GM21825 (cell line): ENCODE results near the gene NLGN1.

ENCODE experiments used
- ATAC-seq: cut with Tn5 transposase; IDR thresholded peaks from one replicate; pipeline ENCODE4 v1.9.1; 2021; ENCODE audit warnings: mild to moderate bottlenecking, moderate library complexity; ENCODE audit not compliant: unreplicated experiment

Gene NLGN1

DNA sequence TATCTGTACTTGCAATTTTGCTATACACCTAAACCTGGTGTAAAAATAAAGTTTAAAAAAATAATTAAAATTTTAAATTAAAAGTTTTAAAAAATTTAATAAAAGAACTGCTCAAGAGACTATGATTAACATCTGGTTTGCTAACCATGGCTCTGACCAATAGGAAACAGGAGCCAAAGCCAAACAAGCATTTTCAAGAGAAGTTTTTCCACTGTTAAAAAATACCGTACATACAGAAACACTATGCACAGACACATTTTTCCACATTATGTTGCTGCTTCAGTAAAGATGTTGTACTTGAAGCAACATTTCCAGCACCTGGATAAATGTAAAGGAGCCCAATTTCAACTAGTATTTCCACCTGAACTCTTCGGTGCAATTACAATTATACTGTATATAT lies 917.7 kb downstream of the NLGN1 start:
- ATAC-seq, result no peak

DNA sequence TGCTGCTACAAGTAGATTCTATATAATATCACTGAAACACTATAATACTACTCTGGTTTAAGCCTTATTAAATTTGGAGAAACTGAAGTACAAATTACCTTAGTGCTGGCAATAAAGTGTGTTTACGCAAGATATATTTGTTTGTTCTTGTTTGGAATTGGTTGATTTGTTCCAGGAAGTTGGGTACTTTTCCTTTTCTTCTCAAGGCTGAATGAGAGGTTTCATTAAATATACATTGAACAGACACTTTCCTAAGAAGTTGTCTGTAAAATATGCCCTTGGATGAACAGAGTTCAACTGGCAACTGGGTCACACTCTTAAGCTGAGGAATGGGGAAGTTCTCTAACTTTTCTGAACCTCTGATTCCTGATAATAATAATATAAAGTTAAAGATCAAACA lies 919.5 kb downstream of the NLGN1 start:
- no peak for ATAC-seq

DNA sequence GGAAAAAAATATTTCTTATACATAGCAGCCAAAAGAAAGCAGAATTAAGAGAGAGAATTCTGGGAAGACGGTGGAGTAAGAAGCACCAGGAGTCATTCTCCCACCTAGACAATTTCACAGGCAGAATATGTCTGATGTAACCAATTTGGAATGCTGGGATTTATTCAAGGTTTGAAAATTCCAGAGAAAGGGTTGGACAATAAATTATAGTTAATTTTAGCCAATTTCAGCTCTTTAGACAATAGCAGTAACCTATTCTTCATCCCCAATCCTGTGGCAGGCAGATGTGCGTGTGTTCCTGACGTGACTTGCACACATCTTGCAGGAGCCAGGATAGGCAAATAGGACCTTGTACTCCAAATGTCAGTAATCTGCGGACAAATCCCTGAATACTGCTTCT lies 920.6 kb downstream of the NLGN1 start:
- ATAC-seq, result no peak

DNA sequence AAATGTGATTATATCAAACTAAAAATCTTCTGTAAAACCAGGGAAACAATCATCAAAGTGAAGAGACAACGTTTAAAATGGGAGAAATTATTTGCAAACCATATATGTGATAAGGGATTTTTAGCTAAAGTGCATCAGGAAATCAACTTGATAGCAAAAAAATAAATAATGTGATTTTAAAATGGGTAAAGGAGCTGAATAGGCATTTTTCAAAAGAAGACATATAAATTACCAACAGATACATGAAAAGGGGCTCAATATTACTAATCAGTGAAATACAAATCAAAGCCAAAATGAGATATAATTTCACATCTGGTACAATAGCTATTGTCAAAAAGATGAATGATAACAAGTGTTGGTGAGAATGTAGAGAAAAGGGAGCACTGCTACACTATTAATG lies 924.0 kb downstream of the NLGN1 start:
- no peak for ATAC-seq

DNA sequence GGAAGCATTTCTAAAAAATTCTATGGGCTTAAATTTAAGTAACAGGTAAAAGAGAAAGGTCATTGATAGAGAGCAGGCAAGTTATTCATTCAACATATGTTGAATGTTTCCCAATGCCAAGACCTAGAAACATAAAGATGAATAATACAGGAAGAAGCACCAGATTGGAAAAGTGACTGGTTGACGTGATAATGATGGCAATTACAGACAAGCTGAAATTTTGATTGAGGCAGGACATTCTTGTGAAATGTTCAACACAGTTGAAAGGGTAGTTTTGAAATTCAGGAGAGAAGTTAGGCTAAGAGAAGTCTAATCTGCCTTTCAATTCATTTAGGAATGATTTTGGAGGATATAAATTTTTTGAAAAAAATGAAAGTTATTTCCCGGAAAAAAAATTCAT lies 925.2 kb downstream of the NLGN1 start:
- no peak for ATAC-seq

DNA sequence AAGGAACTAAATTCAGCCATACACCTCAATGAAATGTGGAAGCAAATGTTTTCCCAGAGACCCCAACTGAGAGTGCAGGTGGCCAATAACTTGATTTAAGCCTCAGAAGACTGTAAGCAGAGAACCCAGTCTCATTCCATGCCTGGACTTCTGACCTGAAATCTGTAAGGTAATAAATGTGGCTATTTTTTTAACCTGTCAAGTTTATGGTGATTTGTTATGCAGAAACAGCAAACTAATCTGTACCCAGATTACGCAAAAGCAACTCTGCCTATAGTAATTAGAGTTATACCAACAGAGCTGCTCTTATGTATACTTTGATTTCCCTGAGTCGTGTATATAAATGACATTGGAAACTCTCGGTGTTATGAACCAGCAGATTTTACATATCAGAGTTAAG lies 927.6 kb downstream of the NLGN1 start:
- no peak for ATAC-seq

DNA sequence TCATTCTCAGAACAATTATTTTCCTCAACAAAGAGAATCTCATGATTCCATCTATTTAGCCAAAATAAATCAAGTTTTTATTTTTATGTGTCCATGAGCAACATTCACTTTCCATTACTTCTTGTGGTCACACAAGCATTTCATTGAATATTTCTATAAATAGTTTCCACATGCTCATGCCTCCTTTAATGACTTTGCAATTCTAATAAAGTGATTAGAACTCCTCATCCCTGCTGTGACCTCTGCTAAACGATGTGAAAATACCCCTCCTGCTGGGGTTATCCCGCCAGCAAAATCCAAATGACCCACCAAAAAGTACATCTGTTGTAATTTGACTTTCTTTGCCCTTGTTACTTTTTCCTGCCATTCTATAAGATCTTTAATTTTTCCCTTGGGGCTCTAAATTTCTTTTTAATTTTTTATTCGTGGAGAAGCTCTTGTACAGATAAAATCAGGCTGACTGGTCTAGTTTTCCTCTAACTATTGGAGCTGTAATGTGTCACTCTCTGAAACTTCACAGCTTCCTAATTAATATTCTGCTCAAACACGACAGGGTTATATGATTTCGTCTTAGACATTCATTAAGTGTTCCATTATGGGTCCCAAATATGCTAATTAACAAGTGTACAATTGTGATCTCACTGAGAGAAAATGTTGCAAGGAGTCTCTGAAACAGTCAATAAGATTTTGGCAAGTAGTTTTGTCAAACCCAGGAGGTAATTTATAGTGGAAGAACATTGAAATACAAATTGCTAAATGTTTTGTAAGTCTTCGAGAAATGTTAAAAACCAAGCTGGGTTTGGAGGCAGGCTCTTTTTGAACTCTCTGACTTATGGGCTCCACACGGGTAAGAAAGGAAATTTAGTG lies 928.5 kb downstream of the NLGN1 start:
- ATAC-seq, result no peak

DNA sequence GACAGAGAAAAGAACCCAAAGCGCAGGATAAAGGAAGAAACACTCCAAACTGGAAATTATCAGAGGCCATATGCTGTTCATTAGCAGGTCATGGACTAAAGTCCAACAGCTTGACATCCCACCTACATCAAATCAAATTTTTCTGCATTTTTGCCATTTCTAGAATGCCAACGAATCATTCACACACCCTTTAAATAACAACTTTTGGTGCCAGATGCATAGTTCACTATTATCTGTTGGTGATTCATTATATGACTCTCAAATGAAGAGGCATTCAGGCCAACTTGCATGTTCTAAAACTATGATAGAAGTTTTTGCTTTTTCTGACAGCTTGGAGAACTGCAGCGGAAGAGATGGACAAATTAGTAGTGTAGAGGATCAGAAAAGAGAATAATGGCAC lies 931.8 kb downstream of the NLGN1 start:
- no peak for ATAC-seq

DNA sequence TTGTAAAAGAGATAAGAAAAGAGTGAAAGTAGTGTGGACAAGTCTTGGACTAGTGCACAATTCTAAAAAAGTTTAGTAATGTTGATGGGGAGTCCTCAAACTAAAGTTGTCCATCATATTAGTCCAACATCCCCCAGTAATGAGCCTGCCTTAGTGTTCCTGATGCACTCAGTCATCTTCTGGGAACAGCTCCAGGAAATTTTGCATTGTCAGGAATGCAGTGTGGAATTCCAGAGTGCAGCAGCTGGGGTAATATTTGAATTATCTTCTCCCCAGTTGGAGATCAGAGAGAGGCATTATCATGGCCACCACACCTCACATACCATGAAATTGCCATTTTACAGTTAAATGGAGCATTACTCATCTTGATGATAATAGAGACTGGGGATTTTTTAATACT lies 932.8 kb downstream of the NLGN1 start:
- ATAC-seq, result no peak

DNA sequence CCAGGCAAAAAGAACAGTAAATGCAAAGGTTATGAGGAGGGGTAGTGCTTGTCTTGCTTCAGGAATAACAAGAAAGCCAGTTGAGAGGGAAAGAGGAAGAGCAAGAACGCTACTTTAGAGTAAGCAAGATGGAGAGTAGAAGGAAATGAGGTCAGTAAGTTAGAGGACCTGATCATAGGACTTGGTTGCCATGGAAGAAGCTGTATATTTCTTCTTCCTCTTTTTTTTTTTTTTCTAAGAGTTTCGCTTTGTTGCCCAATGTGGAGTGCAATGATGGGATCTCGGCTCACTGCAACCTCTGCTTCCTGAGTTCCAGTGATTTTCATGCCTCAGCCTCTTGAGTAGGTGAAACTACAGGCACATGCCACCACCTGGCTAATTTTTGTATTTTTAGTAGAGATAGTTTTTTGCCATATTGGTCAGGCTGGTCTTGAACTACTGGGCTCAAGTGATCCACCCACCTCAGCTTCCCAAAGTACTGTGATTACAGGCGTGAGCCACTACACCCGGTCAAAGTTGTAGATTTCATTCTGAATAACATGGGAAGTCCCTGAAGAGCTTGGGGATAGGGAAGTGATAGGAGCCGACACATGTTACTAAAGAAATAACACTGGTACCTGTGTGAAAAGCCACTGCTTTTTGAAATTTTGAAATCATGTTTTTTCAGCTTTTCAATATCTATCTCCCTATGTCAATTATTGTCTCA lies 933.7 kb downstream of the NLGN1 start:
- no peak for ATAC-seq

DNA sequence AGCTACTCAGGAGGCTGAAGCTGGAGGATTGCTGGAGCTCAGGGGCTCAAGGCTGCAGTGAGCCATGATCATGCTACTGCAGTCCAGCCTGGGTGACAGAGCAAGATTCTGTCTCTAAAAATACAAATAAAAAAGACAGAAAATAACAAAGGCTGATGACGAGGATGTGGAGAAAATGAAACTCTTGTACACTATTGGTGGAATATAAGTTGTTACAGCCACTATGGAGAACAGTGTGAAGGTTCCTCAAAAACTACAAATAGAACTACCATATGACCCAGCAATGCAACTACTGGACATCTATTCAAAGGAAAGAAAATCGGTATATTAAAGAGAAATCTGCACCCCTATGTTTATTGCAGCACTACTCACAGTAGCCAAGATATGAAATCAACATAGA lies 934.8 kb downstream of the NLGN1 start:
- no peak for ATAC-seq

DNA sequence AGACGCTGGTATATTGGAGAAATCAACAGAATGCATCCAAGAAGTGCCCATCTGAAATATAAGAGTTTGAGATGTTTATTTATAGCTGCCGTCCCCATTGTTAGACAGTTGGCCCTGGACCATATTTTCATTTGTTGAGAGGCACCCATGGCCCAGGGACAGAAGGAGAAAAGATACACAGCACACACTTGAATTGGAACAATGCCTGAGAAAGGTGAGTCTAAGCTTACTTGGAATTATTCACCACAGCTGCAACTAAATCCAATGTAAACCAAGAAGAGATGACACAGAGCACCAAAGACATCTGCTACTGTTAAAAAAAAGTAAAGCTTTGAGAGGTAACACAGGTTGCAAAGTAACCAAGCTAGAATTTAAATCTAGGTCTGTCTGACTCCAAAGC lies 936.1 kb downstream of the NLGN1 start:
- no peak for ATAC-seq

DNA sequence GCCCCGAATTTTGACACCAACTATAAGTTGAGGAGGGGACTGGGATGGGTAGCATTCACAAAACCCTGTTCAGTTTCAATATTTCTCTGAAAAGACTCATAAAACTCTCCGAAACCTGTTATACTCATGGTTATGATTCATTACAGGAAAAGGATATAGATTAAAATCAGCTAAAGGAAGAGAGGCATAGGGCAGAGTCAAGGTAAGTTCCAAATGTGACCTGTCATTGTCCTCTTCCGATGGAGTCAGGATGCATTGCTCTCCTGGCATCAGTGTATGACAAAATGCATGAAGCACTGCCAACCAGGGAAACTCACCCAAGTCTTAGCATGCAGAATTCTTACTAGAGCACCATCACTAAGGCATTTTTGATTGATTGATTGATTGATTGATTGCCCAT lies 936.6 kb downstream of the NLGN1 start:
- ATAC-seq, result no peak

DNA sequence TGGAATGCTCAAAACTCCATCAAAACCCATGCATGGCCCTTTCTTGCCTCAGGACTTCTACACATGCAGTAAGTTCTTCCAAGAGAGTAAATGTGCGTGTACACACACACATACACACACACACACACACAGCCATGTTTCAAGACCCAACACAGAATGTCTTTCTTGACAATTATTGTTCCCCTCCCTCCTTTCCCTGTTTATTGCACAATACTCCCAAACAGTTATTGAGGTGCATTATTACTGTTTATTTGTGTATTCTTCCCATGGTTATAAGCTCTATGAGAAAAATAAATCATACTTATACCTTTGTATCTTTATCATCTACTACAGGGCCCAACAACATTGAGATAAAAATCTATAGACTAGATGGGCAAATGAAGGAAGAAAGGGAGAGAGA lies 937.8 kb downstream of the NLGN1 start:
- ATAC-seq, result no peak

DNA sequence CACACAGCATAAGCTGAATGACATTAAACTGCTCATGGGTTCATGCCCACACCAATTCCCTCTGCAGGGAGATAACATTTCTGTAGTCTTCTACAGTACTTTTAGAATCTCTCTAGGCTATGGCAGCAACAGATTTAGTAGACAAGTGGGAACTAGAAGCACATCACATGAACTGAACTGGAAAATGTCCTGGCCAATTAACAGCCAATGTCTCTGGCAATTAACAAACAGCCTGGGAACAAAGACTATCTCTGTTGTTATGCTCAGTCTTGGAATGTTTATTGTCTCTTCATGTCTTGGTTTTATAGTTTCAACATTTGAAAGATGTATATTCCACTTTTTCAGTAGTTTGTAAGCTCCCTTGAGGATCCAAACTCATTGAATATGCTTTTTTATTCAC lies 938.4 kb downstream of the NLGN1 start:
- no peak for ATAC-seq
